ENCODE results near the gene MASP2. TPM values are rescaled to one million over a fixed set of nuclear protein-coding genes. Genes with fewer than 3 reads are reported as not detected.

MASP2 gene
- total RNA-seq, 1 donor from 2014 or later, result 0.73 TPM

- Mint-ChIP-seq H3K27ac (ENCODE audit: unreplicated experiment) (no peak overlapping the region), H3K36me3 (ENCODE audit: low read depth, unreplicated experiment) (no peaks in the 10 kb centered on the region), H3K4me3 (ENCODE audit: unreplicated experiment) (no peak overlapping the region), H3K9me3 (ENCODE audit: unreplicated experiment) (no peaks in the 10 kb centered on the region), H3K4me1 (ENCODE audit: low read depth, unreplicated experiment) (no peaks in the 10 kb centered on the region), H3K27me3 (ENCODE audit: low read depth, unreplicated experiment) (peaks cover 12% of the 10 kb centered on the region)
- H3K27me3 ChIP-seq (ENCODE audit: insufficient read depth, low read length), result peaks cover 16% of the 10 kb centered on the region
- DNase-seq (ENCODE audit: low read depth), result no peak
- no peaks in the 10 kb centered on the region for H4K20me1 ChIP-seq (ENCODE audit: insufficient read depth, low read length)
- H3K4me1 ChIP-seq (ENCODE audit: insufficient read depth, low read length), result no peaks in the 10 kb centered on the region
- H3K27ac ChIP-seq (ENCODE audit: low read depth, low read length), result no peak overlapping the region
- H3K9ac ChIP-seq (ENCODE audit: low read length), result no peak overlapping the region
- H3K4me2 ChIP-seq (ENCODE audit: low read length), result no peak overlapping the region
- H3K9me3 ChIP-seq (ENCODE audit: insufficient read depth, low read depth, low read length), result no peaks in the 10 kb centered on the region
- no peak overlapping the region for H3K4me3 ChIP-seq (ENCODE audit: insufficient read depth, low read depth, low read length)
- no peaks in the 10 kb centered on the region for H3K36me3 ChIP-seq (ENCODE audit: insufficient read depth, low read length)
- FAIRE-seq, result no peak
- TF ChIP-seq EZH2 (IDR thresholded peaks at IDR 0.05; ENCODE audit: insufficient read depth, low read length), result no peak
- TF ChIP-seq CTCF (IDR thresholded peaks at IDR 0.05; ENCODE audit: insufficient read depth, low read depth, low read length), result no peak
- no peak overlapping the region for H2AFZ ChIP-seq (ENCODE audit: low read depth, low read length)
- no peaks in the 10 kb centered on the region for H3K79me2 ChIP-seq (ENCODE audit: insufficient read depth, low read length)
Measured at GRCh38 chr1:10987840-10988417, 59.1 kb downstream of the MASP2 start.

DNA sequence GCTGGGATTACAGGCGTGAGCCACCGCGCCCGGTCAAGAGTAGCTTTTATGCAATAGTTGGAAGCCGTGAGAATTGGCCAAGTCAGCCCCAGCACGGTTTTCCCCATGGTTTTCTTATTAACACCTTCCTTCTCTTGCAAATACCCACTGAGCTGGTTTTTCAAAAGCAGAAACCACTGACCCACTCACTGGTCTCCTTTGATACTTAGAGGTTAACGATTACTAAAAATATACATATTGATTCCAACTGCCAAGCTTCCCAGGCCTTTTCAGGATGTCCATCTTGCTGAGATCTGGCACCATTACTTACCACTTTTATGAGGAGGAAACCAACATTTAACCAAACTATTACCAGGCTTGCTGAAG lies 60.5 kb downstream of the MASP2 start:
- TF ChIP-seq EZH2 (IDR thresholded peaks at IDR 0.05; ENCODE audit: insufficient read depth, low read length), result no peak
- TF ChIP-seq CTCF (IDR thresholded peaks at IDR 0.05; ENCODE audit: insufficient read depth, low read depth, low read length), result no peak
- no peaks in the 10 kb centered on the region for H4K20me1 ChIP-seq (ENCODE audit: insufficient read depth, low read length)
- Mint-ChIP-seq H3K27me3 (ENCODE audit: low read depth, unreplicated experiment) (peaks cover 8% of the 10 kb centered on the region), H3K36me3 (ENCODE audit: low read depth, unreplicated experiment) (no peaks in the 10 kb centered on the region), H3K4me1 (ENCODE audit: low read depth, unreplicated experiment) (no peaks in the 10 kb centered on the region), H3K27ac (ENCODE audit: unreplicated experiment) (no peak overlapping the region), H3K4me3 (ENCODE audit: unreplicated experiment) (no peak overlapping the region), H3K9me3 (ENCODE audit: unreplicated experiment) (no peaks in the 10 kb centered on the region)
- H3K4me3 ChIP-seq (ENCODE audit: insufficient read depth, low read depth, low read length), result no peak overlapping the region
- H3K36me3 ChIP-seq (ENCODE audit: insufficient read depth, low read length), result no peaks in the 10 kb centered on the region
- H3K4me2 ChIP-seq (ENCODE audit: low read length), result no peak overlapping the region
- no peaks in the 10 kb centered on the region for H3K4me1 ChIP-seq (ENCODE audit: insufficient read depth, low read length)
- FAIRE-seq (no peak), DNase-seq (ENCODE audit: low read depth) (no peak)
- H3K79me2 ChIP-seq (ENCODE audit: insufficient read depth, low read length), result no peaks in the 10 kb centered on the region
- no peak overlapping the region for H3K9ac ChIP-seq (ENCODE audit: low read length)
- H3K9me3 ChIP-seq (ENCODE audit: insufficient read depth, low read depth, low read length), result no peaks in the 10 kb centered on the region
- no peak overlapping the region for H2AFZ ChIP-seq (ENCODE audit: low read depth, low read length)
- H3K27me3 ChIP-seq (ENCODE audit: insufficient read depth, low read length), result peaks cover 14% of the 10 kb centered on the region
- no peak overlapping the region for H3K27ac ChIP-seq (ENCODE audit: low read depth, low read length)

DNA sequence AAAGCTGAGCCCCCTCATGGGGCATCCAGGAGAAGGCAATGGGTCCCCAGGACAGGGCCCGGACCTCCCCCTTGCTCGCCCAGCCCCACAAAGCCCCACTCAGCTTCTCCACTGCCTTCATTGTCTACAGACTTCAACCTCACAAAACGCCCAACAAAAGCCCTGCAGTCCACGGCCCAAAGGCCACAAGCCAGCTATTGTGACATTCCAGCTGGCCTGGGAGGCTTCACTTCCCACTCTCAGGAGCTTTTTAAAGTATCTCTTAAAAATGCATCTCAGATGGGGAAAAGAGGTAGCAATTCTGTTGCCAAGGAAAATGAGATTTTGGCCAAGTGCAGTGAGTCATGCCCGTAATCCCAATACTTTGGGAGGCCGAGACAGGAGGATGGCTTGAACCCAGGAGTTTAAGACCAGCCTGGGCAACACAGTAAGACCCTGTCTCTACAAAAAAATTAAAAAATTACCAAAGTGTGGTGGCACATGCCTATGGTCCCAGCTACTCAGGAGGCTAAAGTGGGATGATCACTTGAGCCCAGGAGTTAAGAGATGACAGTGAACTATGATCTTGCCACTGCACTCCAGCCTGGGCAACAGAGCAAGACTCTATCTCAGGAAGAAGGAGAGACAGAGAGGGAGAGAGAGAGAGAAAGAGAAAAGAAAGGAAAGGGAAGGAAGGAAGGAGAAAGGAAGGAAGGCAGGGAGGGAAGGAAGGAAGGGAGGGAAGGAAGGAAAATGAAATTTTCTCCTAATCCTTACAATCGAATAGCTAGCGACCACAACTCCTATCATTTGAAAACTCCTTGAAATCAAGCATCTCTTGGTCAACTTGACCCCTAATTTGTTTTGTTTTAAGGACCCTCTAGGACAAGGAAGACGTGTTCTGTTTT lies 66.0 kb downstream of the MASP2 start:
- H3K4me1 ChIP-seq (ENCODE audit: insufficient read depth, low read length), result peaks cover 1% of the 10 kb centered on the region

More for the DNA sequence above, 66.0 kb downstream of the MASP2 start:
- H3K4me3 ChIP-seq (ENCODE audit: insufficient read depth, low read depth, low read length), result no peak overlapping the region
- peaks cover 2% of the 10 kb centered on the region for H3K27me3 Mint-ChIP-seq (ENCODE audit: low read depth, unreplicated experiment)
- H3K4me2 ChIP-seq (ENCODE audit: low read length), result peak overlapping the region; percentile 68
- no peaks in the 10 kb centered on the region for H4K20me1 ChIP-seq (ENCODE audit: insufficient read depth, low read length)
- no peak overlapping the region for H3K9ac ChIP-seq (ENCODE audit: low read length)
- H3K9me3 Mint-ChIP-seq (ENCODE audit: unreplicated experiment), result no peaks in the 10 kb centered on the region
- H3K27me3 ChIP-seq (ENCODE audit: insufficient read depth, low read length), result peaks cover 23% of the 10 kb centered on the region
- no peaks in the 10 kb centered on the region for H3K9me3 ChIP-seq (ENCODE audit: insufficient read depth, low read depth, low read length)
- DNase-seq (ENCODE audit: low read depth) (peak; percentile 15), FAIRE-seq (no peak)
- H3K4me1 Mint-ChIP-seq (ENCODE audit: low read depth, unreplicated experiment), result peaks cover 7% of the 10 kb centered on the region
- no peaks in the 10 kb centered on the region for H3K36me3 Mint-ChIP-seq (ENCODE audit: low read depth, unreplicated experiment)
- no peak overlapping the region for H3K4me3 Mint-ChIP-seq (ENCODE audit: unreplicated experiment)
- H3K27ac ChIP-seq (ENCODE audit: low read depth, low read length), result no peak overlapping the region
- no peaks in the 10 kb centered on the region for H3K36me3 ChIP-seq (ENCODE audit: insufficient read depth, low read length)
- H3K27ac Mint-ChIP-seq (ENCODE audit: unreplicated experiment), result no peak overlapping the region
- TF ChIP-seq EZH2 (IDR thresholded peaks at IDR 0.05; ENCODE audit: insufficient read depth, low read length) (no peak), CTCF (IDR thresholded peaks at IDR 0.05; ENCODE audit: insufficient read depth, low read depth, low read length) (no peak)
- H2AFZ ChIP-seq (ENCODE audit: low read depth, low read length), result no peak overlapping the region
- H3K79me2 ChIP-seq (ENCODE audit: insufficient read depth, low read length), result no peaks in the 10 kb centered on the region
